ENCODE measurements around the gene KNSTRN. TPM values are rescaled to one million over a fixed set of nuclear protein-coding genes. Genes with fewer than 3 reads are reported as not detected.

Gene KNSTRN
- total RNA-seq, 3 donors from 2014 or later (not counting 1 experiment from before 2014, with no cell fraction given), result 5.4 to 7.6 (median 5.6) TPM

- no peak overlapping the region for H3K27ac Mint-ChIP-seq
- H3K4me3 Mint-ChIP-seq, result no peak overlapping the region
Observed at GRCh38 chr15:40334941-40335795, 47.4 kb upstream of the KNSTRN start.

DNA sequence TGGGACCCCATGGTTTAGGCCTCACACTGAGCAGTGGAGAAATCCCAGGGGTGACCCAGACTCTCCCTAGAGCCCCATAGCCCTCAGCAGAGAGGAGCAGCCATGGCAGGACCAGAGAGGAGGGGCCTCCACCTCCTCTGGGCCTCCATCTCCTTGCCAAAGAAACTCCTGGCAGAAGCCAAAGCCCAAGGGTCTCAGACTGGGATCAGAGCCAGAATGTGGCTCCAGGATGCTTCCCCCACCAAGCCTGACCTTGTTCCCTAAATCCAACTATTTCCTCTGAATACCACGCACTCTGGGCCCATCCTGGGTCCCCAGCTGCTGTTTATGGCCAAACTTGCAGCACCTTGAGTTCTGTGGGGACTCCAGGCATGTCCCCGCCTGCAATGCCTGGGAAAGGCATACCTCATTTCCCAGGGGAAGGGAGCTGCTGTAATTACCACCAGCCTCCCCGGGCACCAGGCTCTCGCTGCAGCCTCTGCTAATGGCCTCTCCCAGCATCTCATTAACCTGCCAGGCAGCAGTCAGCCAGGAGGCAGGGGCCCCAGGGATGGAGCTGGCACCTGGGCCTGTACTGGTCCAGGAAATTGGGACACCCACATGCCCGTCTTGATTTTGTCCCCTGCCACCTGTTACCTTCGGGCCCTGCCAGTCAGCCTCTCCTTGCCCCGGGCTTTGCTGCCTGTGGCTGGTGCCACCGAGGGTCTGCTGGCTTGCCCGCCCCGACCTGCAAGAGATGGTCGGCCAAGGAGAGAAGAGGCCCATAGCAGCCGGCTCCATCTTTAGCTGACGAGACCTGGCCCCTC, 46.4 kb upstream of the KNSTRN start:
- WGBS (ENCODE audit: insufficient coverage), result 73% methylated on average over 10 of the region's 13 CpGs
- DNase-seq (no peak), ATAC-seq (no peak)
- TF ChIP-seq, protein P1, sequence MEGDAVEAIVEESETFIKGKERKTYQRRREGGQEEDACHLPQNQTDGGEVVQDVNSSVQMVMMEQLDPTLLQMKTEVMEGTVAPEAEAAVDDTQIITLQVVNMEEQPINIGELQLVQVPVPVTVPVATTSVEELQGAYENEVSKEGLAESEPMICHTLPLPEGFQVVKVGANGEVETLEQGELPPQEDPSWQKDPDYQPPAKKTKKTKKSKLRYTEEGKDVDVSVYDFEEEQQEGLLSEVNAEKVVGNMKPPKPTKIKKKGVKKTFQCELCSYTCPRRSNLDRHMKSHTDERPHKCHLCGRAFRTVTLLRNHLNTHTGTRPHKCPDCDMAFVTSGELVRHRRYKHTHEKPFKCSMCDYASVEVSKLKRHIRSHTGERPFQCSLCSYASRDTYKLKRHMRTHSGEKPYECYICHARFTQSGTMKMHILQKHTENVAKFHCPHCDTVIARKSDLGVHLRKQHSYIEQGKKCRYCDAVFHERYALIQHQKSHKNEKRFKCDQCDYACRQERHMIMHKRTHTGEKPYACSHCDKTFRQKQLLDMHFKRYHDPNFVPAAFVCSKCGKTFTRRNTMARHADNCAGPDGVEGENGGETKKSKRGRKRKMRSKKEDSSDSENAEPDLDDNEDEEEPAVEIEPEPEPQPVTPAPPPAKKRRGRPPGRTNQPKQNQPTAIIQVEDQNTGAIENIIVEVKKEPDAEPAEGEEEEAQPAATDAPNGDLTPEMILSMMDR (IDR thresholded peaks at IDR 0.05), result no peak
- H3K9me3 ChIP-seq (ENCODE audit: control insufficient read depth, insufficient read depth, low read length), result no peaks in the 10 kb centered on the region
- Mint-ChIP-seq H3K9me3 (no peaks in the 10 kb centered on the region), H3K27me3 (ENCODE audit: low read depth in 2 of 2) (peaks cover 0 to 2% of the 10 kb centered on the region in 2 donors), H3K27ac (no peak overlapping the region), H3K4me3 (no peak overlapping the region), H3K4me1 (peaks cover 0 to 24% of the 10 kb centered on the region in 2 donors), H3K36me3 (no peaks in the 10 kb centered on the region)
- no peaks in the 10 kb centered on the region for H3K36me3 ChIP-seq (ENCODE audit: control insufficient read depth, insufficient read depth, low read length)
- peaks cover 50% of the 10 kb centered on the region for H3K4me1 ChIP-seq (ENCODE audit: control insufficient read depth, insufficient read depth, low read length)
- no peak overlapping the region for H3K4me3 ChIP-seq (ENCODE audit: low read length)
- no peaks in the 10 kb centered on the region for H3K27me3 ChIP-seq (ENCODE audit: control insufficient read depth, insufficient read depth, low read length)
- intact Hi-C loops (cut with micrococcal nuclease), result loop anchor here (10.0 kb wide), 1 partner anchor 121 kb away; no protein-coding TSS in a partner anchor
- no peak overlapping the region for H3K27ac ChIP-seq (ENCODE audit: low read length)

More at GRCh38 chr15:40334941-40335795, 47.4 kb upstream of the KNSTRN start:
- Histone ChIP-seq H3K9me3 (ENCODE audit: control insufficient read depth, insufficient read depth, low read length) (no peaks in the 10 kb centered on the region), H3K27me3 (ENCODE audit: control insufficient read depth, insufficient read depth, low read length) (no peaks in the 10 kb centered on the region), H3K4me1 (ENCODE audit: control insufficient read depth, insufficient read depth, low read length) (peaks cover 49% of the 10 kb centered on the region), H3K36me3 (ENCODE audit: control insufficient read depth, insufficient read depth, low read length) (no peaks in the 10 kb centered on the region), H3K4me3 (ENCODE audit: low read length) (no peak overlapping the region), H3K27ac (ENCODE audit: low read length) (no peak overlapping the region)
- intact Hi-C loops (cut with micrococcal nuclease), result loop anchor here (10.0 kb wide), 1 partner anchor 120 kb away; no protein-coding TSS in a partner anchor
- TF ChIP-seq, protein P1 (IDR thresholded peaks at IDR 0.05), result no peak
- no peak for ATAC-seq
- no peak for DNase-seq
- Mint-ChIP-seq H3K27me3 (ENCODE audit: low read depth in 2 of 2) (peaks cover 0 to 2% of the 10 kb centered on the region in 2 donors), H3K36me3 (no peaks in the 10 kb centered on the region), H3K9me3 (no peaks in the 10 kb centered on the region), H3K4me1 (peaks cover 0 to 24% of the 10 kb centered on the region in 2 donors)
- 85% methylated on average over 26 of the region's 26 CpGs for WGBS (ENCODE audit: insufficient coverage)

DNA sequence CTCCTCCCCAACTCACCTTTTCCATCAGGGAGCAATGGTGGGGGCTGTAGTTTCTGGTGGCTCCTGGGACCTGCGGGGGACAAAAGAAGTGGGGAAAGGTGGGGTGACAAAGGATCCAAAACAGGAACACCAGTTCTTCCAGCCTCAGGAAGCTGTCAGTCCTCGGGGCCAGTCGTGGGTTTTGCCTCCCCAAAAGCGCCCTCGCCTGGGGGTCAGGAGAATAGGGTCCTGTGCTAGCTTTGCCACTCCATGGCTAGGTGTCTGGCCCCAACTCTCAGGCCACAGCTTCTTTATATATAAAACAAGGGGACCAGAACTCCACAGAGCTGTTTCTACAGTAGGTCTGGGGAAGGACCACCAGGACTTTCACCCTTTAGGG, 45.8 kb upstream of the KNSTRN start:
- no peaks in the 10 kb centered on the region for H3K9me3 ChIP-seq (ENCODE audit: control insufficient read depth, insufficient read depth, low read length)
- no peak for ATAC-seq
- H3K4me1 ChIP-seq (ENCODE audit: control insufficient read depth, insufficient read depth, low read length), result peaks cover 48% of the 10 kb centered on the region
- H3K27ac ChIP-seq (ENCODE audit: low read length), result no peak overlapping the region
- no peak overlapping the region for H3K27ac Mint-ChIP-seq
- no peak overlapping the region for H3K4me3 Mint-ChIP-seq
- peak in 1 of 2 donors; percentile 44 for DNase-seq
- intact Hi-C loops (cut with micrococcal nuclease), result loop anchor here (10.0 kb wide), 1 partner anchor 122 kb away; no protein-coding TSS in a partner anchor
- no peaks in the 10 kb centered on the region for H3K36me3 ChIP-seq (ENCODE audit: control insufficient read depth, insufficient read depth, low read length)
- WGBS (ENCODE audit: insufficient coverage), result 20% methylated on average over 5 of the region's 5 CpGs
- peaks cover 0 to 2% of the 10 kb centered on the region in 2 donors for H3K27me3 Mint-ChIP-seq (ENCODE audit: low read depth in 2 of 2)
- no peaks in the 10 kb centered on the region for H3K36me3 Mint-ChIP-seq
- TF ChIP-seq, protein P1 (IDR thresholded peaks at IDR 0.05), result no peak
- H3K27me3 ChIP-seq (ENCODE audit: control insufficient read depth, insufficient read depth, low read length), result no peaks in the 10 kb centered on the region
- H3K4me3 ChIP-seq (ENCODE audit: low read length), result no peak overlapping the region
- H3K9me3 Mint-ChIP-seq, result no peaks in the 10 kb centered on the region
- peaks cover 0 to 24% of the 10 kb centered on the region in 2 donors for H3K4me1 Mint-ChIP-seq
